Activated T-cell treated with anti-CD3 and anti-CD28 coated beads, Interleukin-2, amount 50 U/mL, for 48 hours (primary cell): Measurements from ENCODE around the gene TAOK1.
"Not testable (repeated sequence)": the region's sequence is repeated elsewhere in the genome, so short reads cannot be mapped to it uniquely, and the experiment has no call there.

ENCODE experiments used
- DNase-seq, 2 experiments: peaks; one replicate each; pipeline ENCODE4 v3.0.0-alpha.2; 2020

The TAOK1 gene

GRCh38 chr17:29389982-29390850 lies at the start of gene TAOK1:
TSS of gene TAOK1 (plus strand) at chr17:29390363. CDS start at chr17:29451549, 61,186 bp downstream.
- peak; percentile 98 for DNase-seq

- no peak for DNase-seq
Measured at GRCh38 chr17:29341726-29342125, 48.4 kb upstream of the TAOK1 start.

GRCh38 chr17:29342158-29342765 lies 47.9 kb upstream of the TAOK1 start:
- no peak for DNase-seq

- DNase-seq, result no peak
Measured at GRCh38 chr17:29344201-29344856, 45.8 kb upstream of the TAOK1 start.

- no peak for DNase-seq
Measured at GRCh38 chr17:29345066-29345465, 45.1 kb upstream of the TAOK1 start.

- not testable (repeated sequence) for DNase-seq
Measured at GRCh38 chr17:29345470-29345869, 44.7 kb upstream of the TAOK1 start.

- DNase-seq, result no peak
Measured at GRCh38 chr17:29346462-29346861, 43.7 kb upstream of the TAOK1 start.

- no peak for DNase-seq
Measured at GRCh38 chr17:29347831-29348629, 42.1 kb upstream of the TAOK1 start.

- no peak for DNase-seq
Measured at GRCh38 chr17:29349409-29349808, 40.8 kb upstream of the TAOK1 start.

GRCh38 chr17:29352146-29352545 lies 38.0 kb upstream of the TAOK1 start:
- no peak for DNase-seq

GRCh38 chr17:29357232-29357631 lies 32.9 kb upstream of the TAOK1 start:
- no peak for DNase-seq

- DNase-seq, result no peak
Measured at GRCh38 chr17:29357821-29358232, 32.3 kb upstream of the TAOK1 start.

GRCh38 chr17:29358416-29358815 lies 31.7 kb upstream of the TAOK1 start:
- DNase-seq, result no peak

GRCh38 chr17:29359777-29360176 lies 30.4 kb upstream of the TAOK1 start:
- DNase-seq, result no peak

- DNase-seq, result no peak
Measured at GRCh38 chr17:29363716-29364115, 26.4 kb upstream of the TAOK1 start.

- DNase-seq, result no peak
Measured at GRCh38 chr17:29364691-29365090, 25.5 kb upstream of the TAOK1 start.

- DNase-seq, result no peak
Measured at GRCh38 chr17:29368161-29368560, 22.0 kb upstream of the TAOK1 start.

- no peak for DNase-seq
Measured at GRCh38 chr17:29368926-29369325, 21.2 kb upstream of the TAOK1 start.

- DNase-seq, result peak; percentile 56 to 57
Measured at GRCh38 chr17:29369831-29370735, 20.1 kb upstream of the TAOK1 start.

GRCh38 chr17:29376667-29377270 lies 13.4 kb upstream of the TAOK1 start:
- DNase-seq, result peak in 1 of 2 experiments; percentile 9

GRCh38 chr17:29378500-29378899 lies 11.7 kb upstream of the TAOK1 start:
- no peak for DNase-seq
